Fibroblast of pulmonary artery (primary cell): Measurements from ENCODE around the gene AHNAK2.
A peak's percentile ranks its signal among the peaks of the same experiment; 100 is the strongest.

Source experiments
- DNase-seq: peaks from one replicate; pipeline ENCODE4 v3.0.0-alpha.2; 2010; ENCODE audit warnings: low read depth
- H3K4me3 ChIP-seq: replicated peaks from 2 replicates; pipeline ENCODE4 v1.5.1; 2011; ENCODE audit warnings: low read depth, mild to moderate bottlenecking, control low read depth, low read length, moderate library complexity
- CTCF ChIP-seq: IDR thresholded peaks from 2 replicates; pipeline ENCODE4 v1.5.1; 2011; ENCODE audit warnings: mild to moderate bottlenecking, control low read depth, low read length, inconsistent platforms; ENCODE audit errors: missing control alignments

Gene AHNAK2

GRCh38 chr14:104981699-104982541 is 3.7 kb upstream of the AHNAK2 start:
- no peak for DNase-seq
- H3K4me3 ChIP-seq: no peak overlapping the region

DNA sequence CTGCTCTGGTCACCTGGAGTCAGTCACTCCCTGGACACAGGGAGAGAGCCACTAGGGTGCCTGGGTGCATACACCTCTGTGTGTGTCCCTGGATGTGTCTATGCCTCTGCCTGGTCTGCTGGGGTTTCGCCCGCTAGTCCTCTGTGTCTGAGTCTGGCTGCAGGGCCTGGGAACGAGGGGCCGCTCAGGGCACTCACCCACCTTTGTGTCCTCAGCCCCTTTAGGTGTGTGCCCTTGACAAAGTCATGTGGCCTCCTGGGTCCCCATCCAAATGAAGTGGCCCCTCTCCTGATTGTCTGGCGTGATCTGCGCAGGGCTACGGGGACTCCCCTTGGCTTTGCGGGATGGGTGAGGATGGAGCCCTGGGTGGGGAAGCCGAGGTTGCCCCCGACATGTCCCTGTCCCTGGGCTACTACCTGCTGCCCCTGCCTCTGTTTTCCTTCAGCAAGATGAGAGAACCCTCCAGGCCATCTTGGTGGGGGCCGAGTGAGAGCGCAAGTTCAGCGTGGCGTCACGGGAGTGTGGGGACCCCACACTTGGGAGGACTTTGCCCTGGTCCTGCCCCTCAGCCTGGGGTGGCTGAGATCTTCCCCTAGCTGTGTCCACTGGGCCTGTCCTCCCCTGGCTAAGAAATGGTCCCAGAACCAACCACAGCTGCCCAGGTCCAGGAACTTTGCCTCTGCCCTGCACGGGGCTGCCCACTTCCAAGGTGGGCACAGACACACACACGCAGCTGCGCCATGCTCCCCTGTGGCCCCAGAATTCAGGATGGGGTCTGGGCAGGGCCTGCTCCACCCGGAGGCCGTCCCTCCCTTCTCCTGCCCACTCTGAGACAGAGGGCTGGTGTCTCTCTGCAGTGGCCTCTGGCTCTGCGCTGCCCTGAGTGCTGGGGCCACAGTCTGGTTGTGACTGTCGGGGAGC is 2.7 kb upstream of the AHNAK2 start:
- DNase-seq: no peak
- TF ChIP-seq CTCF: no peak
- no peak overlapping the region for H3K4me3 ChIP-seq

More at GRCh38 chr14:104981699-104982541, 3.7 kb upstream of the AHNAK2 start:
- no peak for TF ChIP-seq CTCF

DNA sequence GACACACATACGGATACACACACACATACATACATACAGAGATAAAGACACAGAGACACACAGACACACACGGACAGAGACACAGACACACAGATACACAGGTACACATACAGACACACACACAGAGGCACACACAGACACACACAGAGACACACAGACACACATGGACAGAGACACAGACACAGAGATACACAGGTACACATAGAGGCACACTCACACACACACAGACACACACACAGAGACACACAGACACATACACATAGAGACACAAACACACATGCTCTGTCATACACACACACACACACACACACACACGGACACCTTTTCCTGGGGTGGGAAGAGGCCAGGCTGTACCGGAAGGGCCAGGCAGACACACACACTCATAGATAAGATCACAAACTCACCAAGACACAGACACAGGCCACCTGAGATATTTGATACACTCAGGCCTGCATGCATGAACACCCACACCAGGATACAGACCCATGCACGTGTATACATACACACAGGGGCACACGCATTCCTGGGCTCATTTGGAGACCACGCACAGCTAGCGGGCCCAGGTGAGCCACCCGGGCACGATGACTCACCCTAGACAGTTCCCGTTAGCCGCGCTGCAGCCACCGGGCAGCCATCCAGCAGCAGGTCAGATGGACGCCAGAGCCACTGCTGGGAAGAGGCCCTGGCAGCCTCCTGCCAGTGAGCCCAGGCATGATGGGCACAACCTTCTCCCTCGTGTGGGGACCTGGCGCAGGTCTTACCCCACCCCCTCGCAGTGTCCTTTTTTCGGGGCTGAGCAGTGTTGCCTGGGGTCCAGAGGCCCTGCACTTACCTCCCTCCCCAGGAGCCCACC is 1.8 kb upstream of the AHNAK2 start:
- H3K4me3 ChIP-seq: no peak overlapping the region
- DNase-seq: peak; percentile 34
- no peak for TF ChIP-seq CTCF

DNA sequence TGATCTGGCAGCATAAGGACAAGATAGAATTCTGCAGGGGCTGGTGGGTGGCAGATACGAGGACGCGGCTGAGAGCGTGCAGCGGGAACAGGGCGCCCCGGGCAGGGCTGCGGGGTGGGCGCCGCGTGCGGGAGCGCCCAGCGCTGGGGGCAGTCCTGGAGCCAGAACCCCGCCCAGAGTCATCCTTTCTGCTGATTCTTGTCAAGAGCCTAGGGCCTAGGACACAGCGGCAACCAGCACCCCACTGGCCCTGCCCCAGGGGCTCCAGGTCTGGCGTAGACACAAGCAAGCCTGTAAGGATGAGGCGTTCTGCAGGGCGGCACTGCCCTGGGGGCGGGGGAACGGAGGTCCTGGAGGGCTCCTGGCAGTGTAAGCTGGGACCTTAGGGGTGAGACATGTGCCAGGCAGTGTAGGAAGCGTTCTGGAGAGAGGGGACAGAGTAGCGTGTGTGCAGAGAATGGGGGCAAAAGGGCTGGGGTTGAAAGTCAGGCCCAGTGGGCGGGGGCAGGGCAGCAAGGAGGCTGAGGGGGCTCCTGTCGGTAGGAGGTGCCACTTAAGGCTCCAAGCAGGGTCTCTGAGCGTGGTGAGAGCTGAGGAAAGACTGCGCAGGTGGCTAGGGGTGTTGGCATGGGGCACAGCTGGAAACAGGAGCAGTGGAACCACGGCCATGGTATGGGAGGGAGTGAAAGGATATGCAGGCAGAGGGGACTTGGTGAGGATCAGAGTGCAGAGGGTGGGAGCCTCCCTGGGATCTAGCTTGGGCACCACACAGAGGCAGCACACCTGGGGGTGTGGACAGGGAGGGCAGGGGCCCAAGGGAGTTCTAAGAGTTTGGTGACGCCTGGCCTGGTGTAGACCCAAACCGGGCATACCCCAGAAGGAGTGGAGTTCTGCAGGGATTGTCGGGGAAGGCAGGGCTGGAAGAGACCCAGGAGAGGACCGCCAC is 845 bp upstream of the AHNAK2 start:
- DNase-seq: no peak
- H3K4me3 ChIP-seq: peak overlapping the region; percentile 44

DNA sequence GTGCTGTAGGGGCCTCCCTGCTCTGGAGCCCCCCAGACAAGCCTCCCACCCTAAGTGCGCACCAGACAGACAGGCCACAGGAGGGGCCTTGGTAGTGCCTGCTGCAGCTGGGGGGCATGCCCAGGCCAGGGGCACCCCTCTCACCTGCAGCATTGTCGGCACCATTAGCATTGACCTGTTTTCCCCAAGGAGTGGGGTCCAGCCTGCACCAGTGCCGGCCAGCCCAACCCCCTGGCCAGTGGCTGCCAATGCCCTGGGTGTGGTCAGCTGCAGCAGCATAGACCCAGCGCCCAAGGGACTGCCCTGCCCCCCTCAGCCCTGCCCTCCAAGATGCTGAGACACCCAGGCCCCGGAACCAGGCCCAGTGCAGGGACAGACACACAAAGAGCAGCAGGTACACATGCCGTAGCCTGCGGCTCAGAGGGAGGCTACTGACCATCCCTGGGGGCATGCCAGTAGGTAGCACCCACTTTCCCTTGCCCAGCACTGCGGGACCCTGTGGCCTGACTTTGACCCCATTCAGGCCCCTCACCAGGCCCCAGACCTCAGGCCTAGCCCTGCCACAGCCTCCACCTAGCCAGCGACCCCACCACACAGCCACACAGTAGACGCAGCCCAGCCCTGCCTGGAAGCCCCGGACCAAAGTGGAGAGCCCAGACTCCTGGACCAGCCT is 1.0 kb downstream of the AHNAK2 start:
- no peak for TF ChIP-seq CTCF
- peak overlapping the region; percentile 51 for H3K4me3 ChIP-seq
- DNase-seq: no peak

More for the DNA sequence above, 845 bp upstream of the AHNAK2 start:
- no peak for TF ChIP-seq CTCF
